DOHH2 (cell line): ENCODE measurements around the gene MORN5.

Experiments used
- CTCF ChIP-seq: fragments of 200-600 bp; sonication (generic); IDR thresholded peaks from one replicate; pipeline ENCODE4 v1.5.1; 2014; ENCODE audit warnings: antibody characterized with exemption, mild to moderate bottlenecking, low read depth, low read length; ENCODE audit not compliant: poor library complexity, severe bottlenecking
- EZH2phosphoT487 ChIP-seq: fragments of 200-600 bp; sonication (generic); IDR thresholded peaks from 2 replicates; pipeline ENCODE4 v1.6.1; 2017; ENCODE audit warnings: borderline replicate concordance, mild to moderate bottlenecking, antibody characterized with exemption, low read length, moderate library complexity, mixed read lengths

GRCh38 chr9:122121931-122122330 lies 37.8 kb upstream of the MORN5 start:
- TF ChIP-seq CTCF (no peak), EZH2phosphoT487 (no peak)
